ENCODE data around the gene TIMM22. TPM values are rescaled to one million over a fixed set of nuclear protein-coding genes. Genes with fewer than 3 reads are reported as not detected.

TIMM22 gene
- total and polyA plus RNA-seq, 4 donors, result 7.2 to 12.2 (median 9.9) TPM

DNA sequence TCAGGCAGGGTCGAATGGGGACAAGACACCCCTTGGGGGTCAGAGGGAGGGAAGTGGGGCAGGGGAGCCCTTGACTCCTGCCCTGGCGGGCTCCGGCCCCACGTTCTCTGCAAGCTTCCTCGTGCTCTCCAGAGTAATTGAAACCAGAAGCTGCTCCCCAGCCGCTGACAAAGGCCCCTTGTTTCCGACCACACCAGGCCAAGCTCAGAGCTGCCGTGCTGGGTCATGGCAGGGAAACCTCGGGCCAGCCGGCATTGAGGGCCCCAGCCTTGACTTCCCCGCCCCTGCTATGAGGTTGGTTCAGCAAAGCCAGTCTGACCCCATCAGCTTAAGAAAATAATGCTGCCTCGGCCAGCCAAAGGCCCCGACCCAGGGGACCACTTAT, 43.3 kb downstream of the TIMM22 start:
- Histone ChIP-seq H3K36me3 (ENCODE audit: control insufficient read depth in 4 of 4, insufficient read depth in 4 of 4, low read length in 4 of 4) (peaks cover 0 to 21% (median 5%) of the 10 kb centered on the region in 4 donors), H3K27ac (ENCODE audit: low read depth in 1 of 2, low read length in 1 of 2) (peak overlapping the region; percentile 47 to 92), H3K9ac (ENCODE audit: insufficient read depth in 1 of 2, low read length in 2 of 2) (no peak overlapping the region), H3K27me3 (ENCODE audit: control insufficient read depth in 3 of 3, insufficient read depth in 3 of 3, low read length in 2 of 3) (no peaks in the 10 kb centered on the region), H3K9me3 (ENCODE audit: control insufficient read depth in 4 of 4, insufficient read depth in 3 of 4, low read length in 3 of 4) (peaks cover 0 to 3% (median 0%) of the 10 kb centered on the region in 4 donors), H3K4me1 (ENCODE audit: control insufficient read depth in 5 of 5, insufficient read depth in 5 of 5, low read length in 5 of 5) (peaks cover 0 to 23% (median 18%) of the 10 kb centered on the region in 5 donors), H3K4me3 (no peak overlapping the region)
- ATAC-seq (ENCODE audit: insufficient read depth, low FRiP score) (no peak), DNase-seq (peak in 2 of 3 donors; percentile 53 to 61)
- TF ChIP-seq, protein P1, sequence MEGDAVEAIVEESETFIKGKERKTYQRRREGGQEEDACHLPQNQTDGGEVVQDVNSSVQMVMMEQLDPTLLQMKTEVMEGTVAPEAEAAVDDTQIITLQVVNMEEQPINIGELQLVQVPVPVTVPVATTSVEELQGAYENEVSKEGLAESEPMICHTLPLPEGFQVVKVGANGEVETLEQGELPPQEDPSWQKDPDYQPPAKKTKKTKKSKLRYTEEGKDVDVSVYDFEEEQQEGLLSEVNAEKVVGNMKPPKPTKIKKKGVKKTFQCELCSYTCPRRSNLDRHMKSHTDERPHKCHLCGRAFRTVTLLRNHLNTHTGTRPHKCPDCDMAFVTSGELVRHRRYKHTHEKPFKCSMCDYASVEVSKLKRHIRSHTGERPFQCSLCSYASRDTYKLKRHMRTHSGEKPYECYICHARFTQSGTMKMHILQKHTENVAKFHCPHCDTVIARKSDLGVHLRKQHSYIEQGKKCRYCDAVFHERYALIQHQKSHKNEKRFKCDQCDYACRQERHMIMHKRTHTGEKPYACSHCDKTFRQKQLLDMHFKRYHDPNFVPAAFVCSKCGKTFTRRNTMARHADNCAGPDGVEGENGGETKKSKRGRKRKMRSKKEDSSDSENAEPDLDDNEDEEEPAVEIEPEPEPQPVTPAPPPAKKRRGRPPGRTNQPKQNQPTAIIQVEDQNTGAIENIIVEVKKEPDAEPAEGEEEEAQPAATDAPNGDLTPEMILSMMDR (IDR thresholded peaks at IDR 0.05; ENCODE audit: control extremely low read depth, extremely low read depth), result no peak
- 37 to 51% methylated on average over 12 to 13 of the region's 13 CpGs for WGBS, 2 donors

DNA sequence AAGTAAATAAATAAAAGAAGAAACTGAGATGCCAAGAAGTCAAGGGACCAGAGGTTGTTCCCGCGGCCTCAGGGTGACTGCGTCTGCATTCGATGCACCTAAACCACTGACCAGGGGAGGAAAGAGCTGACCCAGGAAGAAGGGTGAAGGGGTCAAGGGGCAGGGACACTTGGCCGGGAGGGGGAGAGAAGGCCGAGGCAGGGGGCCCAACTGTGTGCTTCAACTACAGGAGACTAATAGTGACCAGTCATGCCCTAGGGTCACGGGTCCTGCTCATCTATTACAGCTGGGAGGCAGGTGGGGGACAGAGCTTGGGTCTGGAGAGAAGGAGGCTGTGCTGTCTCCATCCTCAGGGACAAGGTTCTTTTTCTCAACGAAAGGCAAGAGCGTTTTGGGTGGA, 44.8 kb downstream of the TIMM22 start:
- peaks cover 0 to 25% (median 5%) of the 10 kb centered on the region in 4 donors for H3K36me3 ChIP-seq (ENCODE audit: control insufficient read depth in 4 of 4, insufficient read depth in 4 of 4, low read length in 4 of 4)
- H3K4me1 ChIP-seq (ENCODE audit: control insufficient read depth in 5 of 5, insufficient read depth in 5 of 5, low read length in 5 of 5), result peaks cover 0 to 26% (median 16%) of the 10 kb centered on the region in 5 donors
- H3K9ac ChIP-seq (ENCODE audit: insufficient read depth in 1 of 2, low read length in 2 of 2), result no peak overlapping the region
- DNase-seq, result no peak
- TF ChIP-seq, protein P1 (IDR thresholded peaks at IDR 0.05; ENCODE audit: control extremely low read depth, extremely low read depth), result no peak
- no peak for ATAC-seq (ENCODE audit: insufficient read depth, low FRiP score)
- WGBS, 2 donors, result 93 to 98% methylated on average over 9 of the region's 9 CpGs
- no peak overlapping the region for H3K27ac ChIP-seq (ENCODE audit: low read depth in 1 of 2, low read length in 1 of 2)
- H3K27me3 ChIP-seq (ENCODE audit: control insufficient read depth in 3 of 3, insufficient read depth in 3 of 3, low read length in 2 of 3), result no peaks in the 10 kb centered on the region
- no peak overlapping the region for H3K4me3 ChIP-seq
- peaks cover 0 to 3% (median 0%) of the 10 kb centered on the region in 4 donors for H3K9me3 ChIP-seq (ENCODE audit: control insufficient read depth in 4 of 4, insufficient read depth in 3 of 4, low read length in 3 of 4)

DNA sequence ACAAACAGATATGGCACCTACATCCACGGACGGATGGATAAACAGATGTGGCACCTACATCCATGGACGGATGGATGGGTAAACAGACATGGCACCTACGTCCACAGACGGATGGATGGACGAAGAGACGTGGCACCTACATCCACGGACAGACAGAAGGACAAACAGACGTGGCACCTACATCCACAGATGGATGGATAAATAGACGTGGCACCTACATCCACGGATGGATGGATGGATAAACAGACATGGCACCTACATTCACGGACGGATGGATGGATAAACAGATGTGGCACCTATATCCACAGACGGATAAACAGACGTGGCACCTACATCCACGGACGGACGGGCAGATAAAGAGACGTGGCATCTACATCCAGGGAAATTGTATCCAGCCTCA, 45.6 kb downstream of the TIMM22 start:
- H3K27ac ChIP-seq (ENCODE audit: low read depth in 1 of 2, low read length in 1 of 2), result no peak overlapping the region
- peaks cover 0 to 30% (median 5%) of the 10 kb centered on the region in 4 donors for H3K36me3 ChIP-seq (ENCODE audit: control insufficient read depth in 4 of 4, insufficient read depth in 4 of 4, low read length in 4 of 4)
- no peak for DNase-seq
- peaks cover 0 to 2% (median 0%) of the 10 kb centered on the region in 4 donors for H3K9me3 ChIP-seq (ENCODE audit: control insufficient read depth in 4 of 4, insufficient read depth in 3 of 4, low read length in 3 of 4)
- no peak overlapping the region for H3K4me3 ChIP-seq
- WGBS, 2 donors, result 96 to 97% methylated on average over 19 of the region's 19 CpGs
- ATAC-seq (ENCODE audit: insufficient read depth, low FRiP score), result no peak
- TF ChIP-seq, protein P1 (IDR thresholded peaks at IDR 0.05; ENCODE audit: control extremely low read depth, extremely low read depth), result no peak
- H3K4me1 ChIP-seq (ENCODE audit: control insufficient read depth in 5 of 5, insufficient read depth in 5 of 5, low read length in 5 of 5), result peaks cover 0 to 33% (median 18%) of the 10 kb centered on the region in 5 donors
- H3K9ac ChIP-seq (ENCODE audit: insufficient read depth in 1 of 2, low read length in 2 of 2), result no peak overlapping the region
- no peaks in the 10 kb centered on the region for H3K27me3 ChIP-seq (ENCODE audit: control insufficient read depth in 3 of 3, insufficient read depth in 3 of 3, low read length in 2 of 3)
